Uterus (tissue), 4 donors: ENCODE data around the gene CRB1. TPM values are rescaled to one million over a fixed set of nuclear protein-coding genes. Genes with fewer than 3 reads are reported as not detected.

Experiments
- DNase-seq, 2 donors: peaks; one replicate each; pipeline ENCODE4 v3.0.0-alpha.2; 2019 to 2020
- H3K27ac ChIP-seq, 2 donors: fragments of 200-600 bp; sonication (generic); 1 replicate in 1 of 2; 2 replicates in 1 of 2; pipeline ENCODE4 v1.5.1; 2016 to 2018
- H3K27me3 ChIP-seq, 2 donors: fragments of 200-600 bp; sonication (generic); one replicate each; pipeline ENCODE4 v1.5.1; 2018 to 2019; ENCODE audit warnings: control low read depth in 1 of 2
- H3K36me3 ChIP-seq, 2 donors: fragments of 200-600 bp; sonication (generic); one replicate each; pipeline ENCODE4 v1.5.1; 2019; ENCODE audit warnings: control low read depth in 1 of 2
- H3K4me1 ChIP-seq, 2 donors: fragments of 200-600 bp; sonication (generic); one replicate each; pipeline ENCODE4 v1.5.1; 2018 to 2019; ENCODE audit warnings: control low read depth in 1 of 2
- H3K4me3 ChIP-seq, 2 donors: fragments of 200-600 bp; sonication (generic); 1 replicate in 1 of 2; 2 replicates in 1 of 2; pipeline ENCODE4 v1.5.1; 2018 to 2019; ENCODE audit warnings: mild to moderate bottlenecking in 1 of 2
- H3K9me3 ChIP-seq, 2 donors: fragments of 200-600 bp; sonication (generic); one replicate each; pipeline ENCODE4 v1.5.1; 2019; ENCODE audit warnings: control low read depth in 1 of 2
- POLR2A ChIP-seq, 2 donors: fragments of 450-650 bp; IDR thresholded peaks; one replicate each; pipeline ENCODE4 v1.6.1; 2016; ENCODE audit warnings: antibody characterized with exemption in 2 of 2, mild to moderate bottlenecking in 1 of 2, moderate library complexity in 1 of 2
- intact Hi-C: fragments of 100-400 bp; cut with DNase I; formaldehyde crosslinking; loops from one replicate; pipeline ENCODE4 v1.15.1; 2023; ENCODE audit warnings: low total_unique reads
- total RNA-seq, 4 donors: library from RNA; depleted of rRNA in 3 of 4; stranded (reverse); fragments of >200 nt in 3 of 4; gene quantifications; one replicate each; pipeline versions ENCODE4 v1.1.0 to v1.2.4, GENCODE V29; 2014 to 2023
- TF ChIP-seq, protein P1 (sequence below), 4 experiments: fragments of 200-600 bp in 2 of 4; fragments of 450-650 bp in 2 of 4; sonication (generic) in 2 of 4; IDR thresholded peaks; one replicate each; pipeline ENCODE4 v1.5.1; 2016 to 2019; ENCODE audit warnings: antibody characterized with exemption in 4 of 4, mild to moderate bottlenecking in 2 of 4, moderate library complexity in 1 of 4
- donor health status: DM: yes; HTN: yes; CAD: no.

The CRB1 gene
- total RNA-seq, 4 donors from 2014 or later: 0.55 to 1.0 TPM; not detected in 2

DNA sequence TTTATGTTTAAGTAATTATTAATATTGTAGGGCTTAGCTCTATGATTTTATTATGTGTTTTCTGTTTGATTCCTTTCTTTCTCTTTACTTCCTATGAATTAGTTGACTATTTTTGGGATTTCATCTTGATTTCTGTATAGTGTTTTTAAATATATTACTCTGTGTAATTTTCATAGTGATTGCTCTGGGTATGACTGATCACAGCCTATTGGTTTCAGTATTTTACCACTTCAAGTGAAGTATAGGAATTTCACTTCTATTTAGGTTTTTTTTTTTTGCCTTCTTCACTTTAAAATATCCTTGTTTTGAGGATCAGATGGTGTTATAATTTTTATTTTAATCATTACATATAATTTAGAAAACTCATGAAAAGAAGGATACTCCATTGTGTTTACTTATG is 94.8 kb downstream of the CRB1 start:
- Histone ChIP-seq H3K27me3 (no peaks in the 10 kb centered on the region), H3K4me3 (no peak overlapping the region), H3K36me3 (no peaks in the 10 kb centered on the region), H3K9me3 (no peaks in the 10 kb centered on the region), H3K4me1 (no peaks in the 10 kb centered on the region), H3K27ac (no peak overlapping the region)
- no peak for DNase-seq
- no peak for TF ChIP-seq POLR2A (IDR thresholded peaks at IDR 0.05)
- TF ChIP-seq, protein P1, sequence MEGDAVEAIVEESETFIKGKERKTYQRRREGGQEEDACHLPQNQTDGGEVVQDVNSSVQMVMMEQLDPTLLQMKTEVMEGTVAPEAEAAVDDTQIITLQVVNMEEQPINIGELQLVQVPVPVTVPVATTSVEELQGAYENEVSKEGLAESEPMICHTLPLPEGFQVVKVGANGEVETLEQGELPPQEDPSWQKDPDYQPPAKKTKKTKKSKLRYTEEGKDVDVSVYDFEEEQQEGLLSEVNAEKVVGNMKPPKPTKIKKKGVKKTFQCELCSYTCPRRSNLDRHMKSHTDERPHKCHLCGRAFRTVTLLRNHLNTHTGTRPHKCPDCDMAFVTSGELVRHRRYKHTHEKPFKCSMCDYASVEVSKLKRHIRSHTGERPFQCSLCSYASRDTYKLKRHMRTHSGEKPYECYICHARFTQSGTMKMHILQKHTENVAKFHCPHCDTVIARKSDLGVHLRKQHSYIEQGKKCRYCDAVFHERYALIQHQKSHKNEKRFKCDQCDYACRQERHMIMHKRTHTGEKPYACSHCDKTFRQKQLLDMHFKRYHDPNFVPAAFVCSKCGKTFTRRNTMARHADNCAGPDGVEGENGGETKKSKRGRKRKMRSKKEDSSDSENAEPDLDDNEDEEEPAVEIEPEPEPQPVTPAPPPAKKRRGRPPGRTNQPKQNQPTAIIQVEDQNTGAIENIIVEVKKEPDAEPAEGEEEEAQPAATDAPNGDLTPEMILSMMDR (IDR thresholded peaks at IDR 0.05): no peak
- intact Hi-C loops: no loop called here

- Histone ChIP-seq H3K9me3 (no peaks in the 10 kb centered on the region), H3K27me3 (no peaks in the 10 kb centered on the region), H3K27ac (no peak overlapping the region), H3K4me1 (no peaks in the 10 kb centered on the region), H3K36me3 (no peaks in the 10 kb centered on the region), H3K4me3 (no peak overlapping the region)
- TF ChIP-seq, protein P1 (IDR thresholded peaks at IDR 0.05): no peak
- TF ChIP-seq POLR2A (IDR thresholded peaks at IDR 0.05): no peak
- intact Hi-C loops: no loop called here
- DNase-seq: no peak
Observed at GRCh38 chr1:197363855-197364254, 95.8 kb downstream of the CRB1 start.

- no peak for DNase-seq
- Histone ChIP-seq H3K4me3 (no peak overlapping the region), H3K27me3 (no peaks in the 10 kb centered on the region), H3K27ac (no peak overlapping the region), H3K9me3 (no peaks in the 10 kb centered on the region), H3K36me3 (no peaks in the 10 kb centered on the region), H3K4me1 (no peaks in the 10 kb centered on the region)
- intact Hi-C loops: no loop called here
- TF ChIP-seq, protein P1 (IDR thresholded peaks at IDR 0.05): no peak
- no peak for TF ChIP-seq POLR2A (IDR thresholded peaks at IDR 0.05)
Observed at GRCh38 chr1:197366996-197367395, 98.9 kb downstream of the CRB1 start.

GRCh38 chr1:197367627-197368026 is 99.6 kb downstream of the CRB1 start:
- intact Hi-C loops: no loop called here
- no peaks in the 10 kb centered on the region for H3K9me3 ChIP-seq
- no peaks in the 10 kb centered on the region for H3K36me3 ChIP-seq
- H3K4me3 ChIP-seq: no peak overlapping the region
- no peaks in the 10 kb centered on the region for H3K27me3 ChIP-seq
- H3K4me1 ChIP-seq: no peaks in the 10 kb centered on the region
- TF ChIP-seq POLR2A (IDR thresholded peaks at IDR 0.05): no peak
- TF ChIP-seq, protein P1 (IDR thresholded peaks at IDR 0.05): no peak
- DNase-seq: no peak
- no peak overlapping the region for H3K27ac ChIP-seq

DNA sequence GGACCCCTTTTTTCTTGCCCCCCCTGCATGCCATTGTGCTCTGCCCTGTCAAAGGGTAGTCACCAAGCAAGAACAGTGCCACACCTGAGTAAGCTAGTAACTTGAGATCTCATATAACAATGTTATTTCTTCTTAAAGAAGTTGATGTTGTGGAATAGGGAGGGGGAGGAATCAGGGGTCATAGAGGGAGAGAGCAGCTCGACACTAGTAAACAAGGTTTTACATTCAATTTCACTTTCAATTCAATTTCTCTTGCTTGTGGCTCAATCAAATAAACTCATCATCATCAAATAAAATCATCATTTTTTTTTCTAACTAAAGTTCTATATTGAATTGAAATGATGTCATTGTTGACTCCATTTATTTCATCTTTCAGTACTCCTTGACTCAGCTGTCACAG is 106.4 kb downstream of the CRB1 start:
- Histone ChIP-seq H3K4me1 (no peaks in the 10 kb centered on the region), H3K27me3 (no peaks in the 10 kb centered on the region), H3K9me3 (no peaks in the 10 kb centered on the region), H3K36me3 (no peaks in the 10 kb centered on the region), H3K27ac (no peak overlapping the region), H3K4me3 (no peak overlapping the region)
- no peak for DNase-seq
- no peak for TF ChIP-seq POLR2A (IDR thresholded peaks at IDR 0.05)
- TF ChIP-seq, protein P1 (IDR thresholded peaks at IDR 0.05): no peak
- intact Hi-C loops: no loop called here
